Measurements from ENCODE around the gene SEZ6.

SEZ6 gene

DNA sequence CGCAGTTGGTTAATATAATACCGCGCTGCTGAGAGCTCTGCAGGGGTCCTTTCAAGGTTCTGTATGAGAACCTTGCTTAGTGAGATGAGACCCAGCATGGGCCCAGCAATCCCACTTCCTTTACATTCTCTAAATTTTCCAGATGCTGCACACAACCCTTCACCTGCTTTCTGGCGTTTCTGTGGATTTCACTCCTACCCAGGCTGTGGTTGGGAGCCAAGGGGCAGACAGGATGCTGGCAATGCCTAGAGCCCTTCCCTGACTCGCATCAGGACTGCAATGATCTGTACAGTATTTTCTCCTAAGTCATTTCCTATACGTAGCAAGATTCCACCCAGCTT, 27.0 kb upstream of the SEZ6 start:
- DNase-seq = no peak

DNA sequence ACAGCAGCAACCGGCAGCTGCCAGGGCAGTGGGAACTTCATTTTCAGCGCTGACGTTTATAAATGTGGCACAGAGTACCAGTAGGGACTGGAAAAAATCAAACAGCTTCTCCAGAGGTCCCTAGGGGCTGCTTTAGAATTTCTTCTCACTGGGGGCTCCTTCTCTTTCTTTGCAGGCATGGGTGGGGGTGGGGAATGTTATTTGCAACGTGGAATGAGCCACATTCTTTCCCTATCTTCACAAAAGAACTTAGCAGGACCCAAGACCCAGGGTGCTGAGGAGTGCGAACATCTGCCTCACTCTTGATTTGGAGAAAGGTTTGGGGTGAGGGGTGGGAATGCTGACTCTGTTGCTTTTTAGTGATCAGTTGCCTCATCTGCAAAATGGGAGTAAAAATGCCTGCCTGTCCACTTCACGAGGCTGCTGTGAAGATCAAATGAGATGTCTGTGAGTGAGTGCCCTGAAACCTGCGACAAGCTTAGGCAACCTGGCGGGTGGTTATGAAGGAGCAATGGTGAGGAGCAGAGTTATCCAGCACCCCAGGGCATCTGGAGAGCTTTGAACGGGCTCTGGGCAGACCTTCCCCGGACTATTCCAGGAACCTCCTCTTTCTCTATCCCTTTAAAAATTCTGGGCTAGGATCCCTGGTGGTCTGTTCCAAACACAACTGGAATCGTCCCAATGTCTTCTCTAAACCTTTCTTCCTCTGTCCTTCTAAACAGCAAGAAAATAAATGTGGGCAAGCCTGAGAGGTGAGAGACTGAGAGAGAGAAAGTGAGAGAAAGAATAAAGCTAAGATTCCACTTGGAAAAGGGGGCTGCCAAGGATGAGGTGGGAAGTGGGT, 26.4 kb upstream of the SEZ6 start:
- DNase-seq = no peak

DNA sequence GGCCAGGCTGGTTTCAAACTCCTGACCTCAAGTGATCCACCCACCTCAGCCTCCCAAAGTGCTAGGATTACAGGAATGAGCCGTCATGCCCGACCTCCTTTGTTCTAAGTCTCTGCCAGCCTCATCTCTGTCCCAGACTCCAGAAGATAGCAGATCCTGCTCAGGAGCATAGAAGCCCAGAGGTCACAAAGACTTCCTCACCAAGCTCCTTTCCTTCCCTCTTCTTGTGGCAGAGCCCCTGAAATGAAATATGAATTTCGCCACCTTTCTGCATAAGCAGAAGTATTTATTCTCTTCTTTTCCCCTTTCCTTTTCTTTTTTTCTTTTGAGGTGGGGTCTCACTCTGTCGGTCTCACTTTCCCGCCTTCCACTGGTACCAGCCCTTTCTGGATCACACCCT, 25.7 kb upstream of the SEZ6 start:
- DNase-seq = no peak

DNA sequence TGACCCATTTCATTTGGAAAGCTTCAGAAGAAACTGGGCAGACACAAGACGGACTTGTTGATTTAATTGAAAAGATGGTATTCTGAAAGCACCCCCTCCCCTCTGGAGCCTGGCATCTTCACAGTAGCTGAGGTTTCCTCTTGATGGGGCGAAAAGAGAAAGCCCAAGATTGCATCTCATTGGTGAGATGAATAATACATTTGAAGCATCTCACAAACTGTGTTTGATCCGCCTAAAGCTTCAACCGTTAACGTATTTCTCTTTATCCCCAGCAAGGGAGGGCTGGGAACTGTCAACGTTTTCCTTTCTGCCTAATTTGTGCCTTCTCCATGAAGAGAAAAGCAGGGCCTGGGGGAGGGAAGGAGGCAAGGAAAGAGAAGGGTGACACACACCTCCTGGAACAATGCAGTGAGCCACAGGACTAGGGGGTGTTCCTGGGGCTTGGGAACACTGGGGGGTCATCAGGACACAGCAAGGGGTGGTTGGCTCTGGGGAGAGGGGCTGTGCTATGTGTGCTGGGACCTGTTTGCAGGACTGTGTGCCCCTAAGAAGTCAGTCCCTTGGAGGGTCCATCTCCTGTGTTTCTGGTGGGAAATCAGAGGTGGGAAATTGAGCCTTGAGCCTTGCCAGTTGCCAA, 18.6 kb upstream of the SEZ6 start:
- no peak for DNase-seq

DNA sequence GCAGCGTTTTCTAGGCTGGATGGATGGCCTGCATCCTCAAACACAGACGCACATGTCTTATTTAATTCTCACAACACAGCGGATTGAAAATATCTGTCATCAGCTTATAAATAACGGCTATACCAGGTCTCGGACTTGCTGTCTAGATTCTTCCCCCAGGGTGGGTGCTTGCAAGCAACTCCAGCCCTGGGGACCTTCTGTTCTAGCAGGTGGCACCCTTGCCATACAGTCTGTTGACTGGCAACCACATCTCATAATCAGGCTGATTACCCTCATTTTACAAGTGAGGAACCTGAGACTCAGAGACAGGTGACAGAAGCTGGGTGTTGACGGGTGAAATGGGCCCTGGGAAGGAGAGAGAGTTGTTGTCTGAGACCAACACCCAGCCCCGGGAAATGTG, 16.2 kb upstream of the SEZ6 start:
- no peak for DNase-seq

DNA sequence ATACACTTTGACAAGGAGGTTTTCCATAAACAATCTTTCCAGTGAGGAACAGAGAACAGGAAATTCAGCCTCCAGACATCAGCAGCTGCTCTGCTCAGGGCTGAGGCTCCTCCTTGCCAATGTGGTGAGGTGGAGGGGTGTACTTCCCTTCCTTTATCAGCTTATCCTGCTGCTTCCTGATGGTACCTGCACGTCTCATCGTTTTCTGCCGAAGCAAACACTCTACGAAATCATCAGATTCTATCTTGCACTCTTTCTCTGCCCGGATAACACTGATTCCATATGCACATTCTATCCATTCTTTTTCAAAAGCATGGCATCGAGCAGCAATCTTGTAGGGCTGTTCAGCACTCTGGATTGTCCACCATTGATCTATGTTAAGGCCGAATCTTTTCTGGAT, 15.4 kb upstream of the SEZ6 start:
- no peak for DNase-seq

DNA sequence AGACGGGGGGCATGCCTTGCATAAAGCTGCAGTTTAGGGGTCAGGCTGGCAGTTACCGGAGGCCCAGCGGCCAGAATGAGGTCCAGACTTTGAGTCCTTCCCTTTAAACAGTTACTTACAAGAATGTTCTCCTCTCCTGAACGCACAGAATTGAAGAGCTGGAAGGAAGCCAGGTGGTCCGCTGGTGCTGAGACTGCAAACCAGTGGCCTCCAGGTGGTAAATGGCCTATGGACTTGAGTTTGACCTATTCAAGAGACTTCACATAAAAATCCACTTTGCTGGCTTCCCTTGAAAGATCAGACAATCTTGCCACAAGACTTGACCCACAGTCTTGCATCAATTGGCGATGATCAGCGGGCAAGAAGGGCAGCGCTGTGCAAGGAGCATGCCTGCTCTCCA, 14.7 kb upstream of the SEZ6 start:
- no peak for DNase-seq

DNA sequence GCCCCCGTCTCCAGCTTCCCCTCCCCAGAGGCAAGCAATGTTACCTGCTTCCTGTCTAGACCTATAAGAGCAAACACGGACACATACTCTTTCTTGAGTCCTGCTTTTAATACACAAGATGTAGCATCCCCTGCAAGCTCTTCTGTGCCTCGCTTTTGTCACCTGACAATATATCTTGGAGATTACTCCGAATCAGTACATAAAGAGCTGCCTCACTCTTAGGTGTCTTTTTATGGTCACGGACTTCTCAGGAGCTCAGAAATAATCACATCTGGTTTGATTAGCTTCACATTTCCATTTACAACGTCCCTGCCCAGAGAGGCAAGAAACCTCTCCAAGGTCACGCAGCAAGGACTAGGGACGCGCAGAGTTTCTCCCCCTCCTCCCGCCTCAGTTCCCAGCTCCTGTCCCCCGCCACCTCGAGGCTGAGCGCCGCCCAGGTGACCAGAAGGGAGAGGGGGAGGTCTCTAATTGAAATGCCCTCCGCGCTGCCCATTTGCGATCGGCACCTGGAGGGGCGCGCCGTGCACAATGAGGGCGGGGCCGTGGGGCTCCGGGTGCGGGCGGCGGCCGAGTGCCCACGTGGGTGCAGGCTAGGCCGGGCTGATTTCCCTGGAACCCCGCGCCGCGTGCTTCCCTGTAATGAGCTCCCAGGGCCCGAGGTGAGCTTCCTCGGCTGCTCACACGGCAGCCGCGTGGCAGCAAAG, 13.8 kb upstream of the SEZ6 start:
- DNase-seq = no peak

DNA sequence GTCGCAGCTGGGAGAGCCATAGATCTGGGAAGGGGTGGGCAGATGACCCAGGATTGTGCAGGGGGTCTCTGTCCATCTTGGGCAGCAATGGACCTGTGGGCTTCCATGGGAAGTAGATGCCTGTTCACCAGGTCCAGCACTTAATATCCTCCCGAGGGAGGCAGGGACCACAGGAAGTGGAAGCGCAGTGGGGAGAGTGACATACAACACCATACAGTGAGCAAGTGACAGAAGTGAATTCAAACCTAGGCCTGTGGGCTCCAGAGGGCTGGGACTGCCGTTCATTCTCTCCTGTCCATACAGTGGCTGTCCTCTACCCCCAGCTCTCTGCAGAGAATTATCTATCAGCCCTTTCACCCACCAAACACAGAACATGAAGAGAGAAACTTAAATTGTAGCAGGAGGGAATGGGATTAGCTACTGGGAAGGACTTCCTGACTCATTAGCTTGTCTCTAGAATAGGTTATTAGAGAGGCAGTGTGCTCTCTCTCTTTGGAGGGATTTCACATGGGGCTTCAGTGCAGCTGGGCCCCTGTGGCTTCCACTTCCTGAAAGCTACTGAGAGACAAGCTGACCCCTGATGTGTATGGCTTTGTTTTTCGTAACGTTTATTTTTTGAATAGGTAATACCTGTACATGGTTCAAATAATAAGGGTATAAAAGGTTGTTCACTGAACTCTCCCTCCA, 13.1 kb upstream of the SEZ6 start:
- no peak for DNase-seq

DNA sequence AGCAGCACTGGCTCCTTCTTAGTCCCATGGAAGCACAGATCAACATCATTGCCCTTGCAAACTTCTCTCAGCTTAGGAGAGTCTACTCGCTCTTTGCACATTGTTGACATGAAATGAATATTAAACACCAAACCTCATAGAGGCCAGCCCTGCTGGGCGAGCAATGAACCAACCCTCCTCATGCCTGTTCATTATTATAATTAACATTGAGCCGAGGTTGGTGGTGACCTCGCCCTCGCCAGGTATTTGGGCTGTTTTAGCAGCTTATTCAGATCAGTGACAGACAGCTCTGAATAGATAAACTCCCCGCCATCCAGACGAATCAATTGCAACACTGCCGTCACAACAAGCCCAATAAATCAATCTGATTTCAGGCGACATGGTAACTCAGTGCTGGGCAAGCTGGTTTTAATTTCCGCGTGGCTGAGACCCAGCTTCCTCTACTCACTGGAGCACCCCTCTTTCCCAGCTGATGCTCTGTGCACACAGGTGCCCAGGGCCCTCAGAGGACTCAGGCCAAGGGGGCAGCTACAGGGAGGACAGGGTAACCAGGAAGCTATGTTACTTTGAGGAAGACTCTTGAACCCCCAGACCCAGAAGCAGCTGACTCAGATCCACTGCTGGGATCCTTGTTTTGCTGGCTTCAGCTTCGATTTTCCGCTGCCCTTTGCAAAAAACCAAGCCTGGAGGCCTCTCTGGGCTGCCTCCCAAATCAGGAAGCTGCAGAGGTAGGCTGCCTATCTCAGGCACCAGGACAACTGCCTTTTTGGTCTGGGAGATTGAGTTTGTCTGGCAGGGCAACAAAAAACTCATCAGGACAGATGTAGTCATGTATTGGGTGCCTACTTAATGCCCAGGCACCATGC, 10.7 kb upstream of the SEZ6 start:
- no peak for DNase-seq

DNA sequence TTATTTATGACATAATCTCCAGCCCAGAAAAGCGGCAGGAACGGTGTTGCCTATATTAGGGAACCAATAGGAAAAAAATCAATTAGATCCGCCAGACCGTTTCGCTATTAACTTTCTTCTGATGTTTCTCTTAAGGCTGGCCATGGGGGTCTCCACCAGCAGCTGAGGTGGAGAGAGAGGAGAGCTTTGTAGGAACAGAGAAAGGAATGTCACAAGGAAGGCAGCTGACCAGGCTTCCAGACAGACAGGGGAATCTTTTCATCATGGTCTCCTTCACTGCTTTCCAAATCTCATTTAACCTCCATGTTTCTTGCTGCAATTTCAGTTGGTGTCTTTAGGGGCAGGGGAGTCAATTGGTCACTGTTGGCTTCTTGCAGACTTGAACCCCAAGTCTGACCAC, 8.9 kb upstream of the SEZ6 start:
- no peak for DNase-seq

DNA sequence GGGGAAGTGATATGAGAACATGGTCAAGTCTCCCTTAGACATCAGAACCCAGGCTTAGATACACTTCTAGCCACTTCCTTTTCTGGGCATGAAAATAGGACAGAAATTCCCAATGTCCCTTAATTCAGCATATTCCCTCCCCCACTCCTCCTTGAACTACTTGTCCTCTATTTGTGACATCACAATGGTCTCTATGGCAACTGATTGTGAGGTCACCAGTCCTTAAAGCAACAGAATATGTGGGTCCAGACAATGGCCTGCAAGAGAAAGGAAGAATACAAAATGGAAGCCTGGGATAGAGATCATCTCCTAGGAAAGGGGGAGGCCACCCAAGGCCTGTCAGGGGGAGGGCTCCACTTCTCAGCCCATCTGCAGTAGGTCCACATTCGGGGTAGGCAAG, 6.7 kb upstream of the SEZ6 start:
- DNase-seq = no peak

DNA sequence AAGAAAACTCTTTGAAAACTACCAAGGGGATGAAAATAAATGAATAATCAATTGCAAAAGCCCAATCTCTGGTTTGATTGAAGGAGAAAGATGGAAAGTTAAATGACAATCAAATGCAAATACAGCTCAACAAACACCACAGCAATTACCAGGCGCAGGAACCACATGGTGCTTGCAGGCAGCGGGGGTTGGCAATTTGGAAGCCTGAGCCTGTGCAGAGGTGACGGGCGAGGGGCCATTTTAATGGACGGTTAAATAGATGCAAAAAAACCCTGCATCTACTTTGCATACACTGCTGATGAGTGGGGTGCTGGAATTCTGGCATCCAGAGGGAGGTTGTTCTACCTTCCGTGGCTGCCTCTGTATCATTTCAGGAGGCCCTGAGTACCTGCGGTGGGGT, 4.8 kb upstream of the SEZ6 start:
- DNase-seq = no peak

DNA sequence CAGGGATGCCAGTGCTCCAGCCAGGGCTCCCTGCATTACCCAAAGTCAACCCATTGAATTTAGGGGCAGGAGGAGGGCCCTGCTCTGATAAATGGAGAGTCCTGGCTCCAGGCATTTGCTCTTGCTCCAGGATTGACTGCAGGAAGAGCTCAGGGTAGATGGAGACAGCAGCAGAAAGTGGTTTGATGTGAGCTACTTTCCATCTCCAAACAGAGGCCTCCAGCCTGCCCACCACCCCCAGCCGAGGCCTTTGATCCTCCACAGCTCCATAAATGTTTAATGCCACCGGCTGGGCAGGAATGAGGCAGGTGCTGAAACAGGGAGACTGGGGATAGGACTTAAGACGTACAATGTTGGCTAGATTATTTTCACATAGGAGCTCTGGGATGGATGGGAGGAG, 4.3 kb upstream of the SEZ6 start:
- no peak for DNase-seq

DNA sequence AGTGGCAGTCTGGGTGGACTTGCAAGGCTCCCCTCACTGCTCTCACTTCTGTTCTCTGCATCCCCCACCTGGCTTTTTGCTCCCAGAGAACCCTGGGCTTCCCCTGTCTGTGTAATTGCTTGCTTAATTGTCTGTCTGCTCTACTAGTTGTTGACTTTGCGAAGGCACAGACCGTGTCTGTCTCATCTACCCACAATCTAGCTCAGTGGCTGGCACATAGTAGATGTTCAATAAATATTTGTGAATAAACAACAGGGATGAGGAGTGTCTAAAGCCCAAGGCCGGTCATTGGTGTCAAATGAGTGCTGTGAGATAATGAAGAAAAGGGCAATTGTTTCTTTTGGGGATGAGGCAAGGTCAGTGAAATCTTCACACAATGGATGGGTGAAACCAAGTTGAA, 2.8 kb upstream of the SEZ6 start:
- DNase-seq = no peak

DNA sequence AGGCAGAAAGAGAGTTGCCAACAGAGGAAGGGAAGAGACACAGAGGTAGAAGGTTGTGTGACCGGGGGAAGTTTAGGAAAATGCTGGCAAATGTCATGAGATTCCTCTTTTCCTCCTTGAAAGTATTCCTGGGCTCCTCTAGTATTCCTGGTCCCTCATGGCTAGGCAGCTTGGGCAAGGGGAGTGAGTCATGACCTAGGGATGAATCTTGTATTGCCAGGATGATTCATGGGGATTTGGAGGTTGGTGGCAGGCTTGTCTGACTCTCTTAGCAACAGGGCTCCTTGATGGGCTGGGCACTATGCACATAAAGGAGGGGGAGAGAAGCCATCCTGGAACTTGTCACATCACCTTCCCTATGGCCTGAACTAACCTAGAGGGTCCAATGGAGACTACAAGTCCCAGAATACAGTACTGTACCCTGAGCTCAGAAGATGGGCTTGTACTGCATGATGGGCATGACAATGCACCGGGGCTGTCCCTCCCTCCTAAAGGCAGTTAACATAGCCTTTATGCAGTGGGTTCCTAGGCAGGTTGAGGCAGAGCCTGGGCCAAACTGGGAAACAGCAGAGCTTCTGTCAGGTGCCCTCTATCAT, 2.1 kb upstream of the SEZ6 start:
- peak; percentile 17 for DNase-seq

DNA sequence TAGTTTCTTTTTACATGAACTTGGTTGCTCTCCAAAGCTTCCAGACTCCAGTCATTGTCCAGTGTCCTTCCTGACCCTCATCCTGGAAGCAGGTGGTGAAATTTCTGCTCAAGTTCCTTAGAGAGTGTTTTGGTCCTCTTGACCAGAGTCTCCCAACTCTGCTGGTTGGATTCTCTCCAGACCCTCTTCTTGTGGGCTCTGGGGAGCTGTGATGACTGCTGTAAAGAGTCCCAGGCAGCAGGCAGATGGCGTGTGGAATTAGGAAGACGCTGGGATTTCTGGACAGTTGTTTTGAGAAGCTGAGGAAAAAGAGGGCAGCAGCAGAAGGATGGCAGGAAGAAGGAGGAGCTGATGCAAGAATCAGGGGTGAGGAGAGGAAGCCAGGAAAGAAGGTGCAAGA, 1.6 kb upstream of the SEZ6 start:
- no peak for DNase-seq

DNA sequence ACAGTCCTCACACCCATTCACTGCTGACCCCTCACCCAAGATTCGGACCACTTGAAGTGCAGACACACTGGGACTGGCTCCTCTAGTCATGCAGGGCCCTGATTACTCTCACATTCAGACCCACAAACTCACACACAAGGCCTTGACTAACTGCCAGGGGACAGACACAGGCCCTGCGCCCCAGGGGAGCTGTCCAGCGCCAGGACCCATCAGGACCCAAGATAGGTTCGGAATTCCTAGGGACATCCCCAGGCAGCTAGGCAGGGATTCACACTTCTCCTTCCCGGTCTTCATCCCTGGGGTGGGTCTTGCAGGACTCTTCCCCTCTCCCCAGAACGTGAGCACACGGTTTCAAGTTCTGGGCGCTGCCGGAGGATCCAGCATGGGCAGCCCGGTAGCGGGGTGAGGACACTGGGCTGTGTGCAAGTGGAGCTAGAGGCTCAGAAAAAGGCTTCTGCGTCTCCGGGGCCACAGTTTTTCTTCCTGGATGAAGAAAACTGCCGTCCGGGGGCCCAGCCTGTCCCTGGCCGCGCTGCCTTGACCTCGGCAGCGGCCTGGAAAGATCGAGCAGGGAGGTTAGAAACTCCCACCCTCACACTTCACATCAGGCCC, 1.6 kb downstream of the SEZ6 start:
- DNase-seq = no peak

DNA sequence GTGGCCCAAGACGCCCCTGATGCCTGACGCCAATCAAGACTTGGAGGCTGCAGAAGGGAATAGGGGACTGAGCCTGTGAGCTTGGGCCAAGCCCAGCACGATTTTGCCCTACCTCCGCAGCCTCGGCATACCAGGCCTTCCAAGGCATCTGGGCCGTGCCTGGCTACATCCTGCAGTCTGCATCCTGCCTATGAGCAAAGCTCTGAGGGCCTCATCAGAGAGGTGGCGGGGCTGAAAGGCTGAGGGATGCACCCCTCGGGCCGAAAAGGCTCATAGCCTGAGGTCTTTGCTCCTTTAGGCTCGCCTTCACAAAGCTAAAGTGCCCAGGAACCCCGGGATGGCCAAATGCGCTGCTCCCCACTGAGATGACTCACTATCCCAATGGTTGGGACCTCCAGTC, 2.5 kb downstream of the SEZ6 start:
- no peak for DNase-seq

DNA sequence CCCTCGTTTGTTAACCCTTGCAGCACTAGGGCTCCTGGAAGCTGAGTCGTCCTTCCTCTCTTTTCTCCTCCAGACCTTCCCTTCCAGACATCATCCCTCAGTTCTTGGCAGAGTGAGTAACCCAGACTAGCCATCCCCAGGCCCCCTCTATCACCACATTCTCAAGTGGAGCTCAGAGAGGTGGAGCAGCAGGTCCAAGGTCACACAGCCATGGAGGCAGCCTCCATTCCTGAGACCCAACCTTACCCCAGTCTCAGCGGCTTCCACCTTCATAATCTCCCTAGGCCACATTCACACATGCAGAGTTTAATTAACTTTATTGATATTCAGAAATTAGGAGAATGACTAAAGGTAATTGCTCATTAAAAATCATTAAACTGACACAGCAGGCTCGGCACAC, 3.0 kb downstream of the SEZ6 start:
- no peak for DNase-seq

DNA sequence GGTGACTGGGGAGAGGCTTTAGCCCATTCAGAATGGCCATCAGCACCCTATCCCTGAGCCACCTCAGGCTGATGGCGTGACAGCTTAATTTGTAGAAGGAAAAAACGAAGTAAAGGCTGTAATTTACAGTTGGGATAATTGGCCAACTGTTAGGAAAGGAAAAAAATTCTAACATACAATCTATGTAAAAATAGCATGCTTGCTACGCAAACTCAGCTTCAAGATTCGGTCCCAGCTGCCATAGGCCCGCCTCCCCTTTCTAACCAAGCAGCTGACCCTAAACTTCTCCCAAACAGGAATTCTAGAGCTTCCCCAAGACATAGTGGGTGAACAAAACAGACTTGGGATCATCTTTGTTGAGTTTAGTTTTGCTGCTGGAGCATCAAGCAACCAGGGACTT, 4.9 kb downstream of the SEZ6 start:
- no peak for DNase-seq

DNA sequence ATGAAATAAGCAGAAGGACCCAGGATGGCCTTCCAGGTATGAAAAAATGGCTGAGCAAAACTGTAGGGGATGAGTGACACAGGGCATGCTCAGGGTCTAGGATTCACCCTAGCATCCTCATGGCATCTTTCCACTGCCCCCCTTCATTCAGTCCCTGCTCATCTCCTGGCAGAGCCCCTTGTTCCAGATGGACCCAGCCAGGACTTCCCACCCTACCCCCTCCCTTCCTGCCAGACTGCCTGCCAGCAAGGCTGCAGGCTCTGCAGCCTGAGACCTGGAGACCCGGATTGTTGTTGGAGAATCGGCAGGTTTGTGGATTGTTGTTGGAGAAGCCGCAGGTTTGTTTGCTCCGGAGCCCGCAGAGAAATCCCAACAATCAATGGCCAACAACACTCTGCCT, 6.6 kb downstream of the SEZ6 start:
- no peak for DNase-seq
